Inflammatory macrophage treated with lipopolysaccharide for 4 hours (primary cell): ENCODE data around the gene SIMC1.
A peak's percentile ranks its signal among the peaks of the same experiment; 100 is the strongest.

Experiments
- DNase-seq: peaks from one replicate; pipeline ENCODE4 v3.0.0-alpha.2; 2020

Gene SIMC1

GRCh38 chr5:176389135-176390123 is 151.2 kb downstream of the SIMC1 start:
- peak; percentile 49 for DNase-seq

- no peak for DNase-seq
Measured at GRCh38 chr5:176391479-176391878, 153.3 kb downstream of the SIMC1 start.

GRCh38 chr5:176391999-176392398 is 153.8 kb downstream of the SIMC1 start:
- peak; percentile 67 for DNase-seq

- DNase-seq = no peak
Measured at GRCh38 chr5:176392526-176392925, 154.3 kb downstream of the SIMC1 start.

GRCh38 chr5:176394096-176394495 is 155.9 kb downstream of the SIMC1 start:
- no peak for DNase-seq

GRCh38 chr5:176394881-176395675 is 156.9 kb downstream of the SIMC1 start:
- no peak for DNase-seq
